Caco-2 (cell line): ENCODE results near the gene CDK5RAP1. TPM values are rescaled to one million over a fixed set of nuclear protein-coding genes. Genes with fewer than 3 reads are reported as not detected.

Source experiments
- Bru-seq: library from RNA; stranded (reverse); fragments of 400-500 nt; gene quantifications from one replicate; lab custom pipeline; 2021; lab: Mats Ljungman, UMichigan
- BruChase-seq, 2 experiments: library from RNA; stranded (reverse); fragments of 400-500 nt; gene quantifications; one replicate each; lab custom pipeline; 2021; lab: Mats Ljungman, UMichigan
- BruUV-seq: library from RNA; stranded (reverse); fragments of 400-500 nt; replicated peaks from 2 replicates; lab custom pipeline; 2021; lab: Mats Ljungman, UMichigan
- CTCF ChIA-PET: fragments of 300-600 bp; sonication (Branson Sonifier 250); formaldehyde crosslinking; loops from one replicate; lab custom pipeline; 2022; ENCODE audit warnings: antibody characterized with exemption; lab: Charles Lee
- POLR2A ChIA-PET: fragments of 300-600 bp; sonication (Branson Sonifier 250); formaldehyde crosslinking; loops from one replicate; lab custom pipeline; 2022; ENCODE audit warnings: antibody characterized with exemption; lab: Charles Lee
- DNase-seq, 2 experiments: peaks; one replicate each; pipeline versions ENCODE4 v3.0.0 to v3.0.0-alpha.2; 2020 to 2022
- H3K27me3 ChIP-seq: replicated peaks from 2 replicates; pipeline ENCODE4 v1.6.0; 2011; ENCODE audit warnings: low read length; ENCODE audit not compliant: control insufficient read depth, insufficient read depth
- H3K36me3 ChIP-seq: 2 replicates; pipeline ENCODE4 v1.5.1; 2011; ENCODE audit warnings: low read length; ENCODE audit not compliant: control insufficient read depth, insufficient read depth
- H3K4me1 ChIP-seq: fragments of 250-450 bp; sonication (Bioruptor Pico); 2 replicates; pipeline ENCODE4 v1.5.1; 2020; ENCODE audit warnings: mild to moderate bottlenecking
- H3K4me3 ChIP-seq: 2 replicates; pipeline ENCODE4 v1.5.1; 2011; ENCODE audit warnings: low read depth, mild to moderate bottlenecking, control low read depth, low read length
- H3K9me3 ChIP-seq: fragments of 250-450 bp; sonication (Bioruptor Pico); 2 replicates; pipeline ENCODE4 v1.5.1; 2020; ENCODE audit warnings: mild to moderate bottlenecking, moderate library complexity
- H3K27ac Mint-ChIP-seq: one replicate; pipeline ENCODE4 v1.8.0; 2022; ENCODE audit warnings: mixed read lengths; ENCODE audit not compliant: unreplicated experiment
- H3K27me3 Mint-ChIP-seq: one replicate; pipeline ENCODE4 v1.8.0; 2022; ENCODE audit warnings: mixed read lengths; ENCODE audit not compliant: insufficient read depth, unreplicated experiment
- H3K36me3 Mint-ChIP-seq: one replicate; pipeline ENCODE4 v1.8.0; 2022; ENCODE audit warnings: mild to moderate bottlenecking, mixed read lengths; ENCODE audit not compliant: insufficient read depth, unreplicated experiment
- H3K4me1 Mint-ChIP-seq: one replicate; pipeline ENCODE4 v1.8.0; 2022; ENCODE audit warnings: low read depth, mixed read lengths; ENCODE audit not compliant: unreplicated experiment
- H3K4me3 Mint-ChIP-seq: one replicate; pipeline ENCODE4 v1.8.0; 2022; ENCODE audit warnings: mild to moderate bottlenecking, moderate library complexity, mixed read lengths; ENCODE audit not compliant: unreplicated experiment
- H3K9me3 Mint-ChIP-seq: one replicate; pipeline ENCODE4 v1.8.0; 2022; ENCODE audit warnings: mixed read lengths; ENCODE audit not compliant: unreplicated experiment
- CTCF ChIP-seq, 2 experiments: fragments of 200-600 bp in 1 of 2; IDR thresholded peaks; 1 replicate in 1 of 2; 2 replicates in 1 of 2; pipeline versions ENCODE4 v1.5.1 to v1.8.0; 2011 to 2022; ENCODE audit warnings: antibody characterized with exemption in 1 of 2, control low read depth in 1 of 2, inconsistent platforms in 1 of 2, low read depth in 1 of 2, low read length in 1 of 2, mild to moderate bottlenecking in 1 of 2, moderate library complexity in 1 of 2; ENCODE audit not compliant: insufficient read depth in 1 of 2, severe bottlenecking in 1 of 2, unreplicated experiment in 1 of 2
- intact Hi-C: fragments of 100-400 bp; cut with micrococcal nuclease; formaldehyde crosslinking; loops from one replicate; pipeline ENCODE4 v1.10.0; 2022; ENCODE audit not compliant: unreplicated experiment
- long read RNA-seq: library from polyadenylated mRNA; stranded (forward); transcript quantifications from one replicate; pipeline ENCODE4 v2.0.0, GENCODE V29; 2022
- total RNA-seq: library from RNA; stranded (reverse); gene quantifications from 2 replicates; pipeline ENCODE4 v1.2.3, GENCODE V29; 2022

CDK5RAP1 gene
- total RNA-seq (116 and 120 TPM in 2 replicates), Bru-seq, nascent RNA (percentile 91 among the genes with signal in this experiment), BruChase-seq, experiment 1, labeled RNA remaining after a 2-hour chase (percentile 92 among the genes with signal in this experiment), BruChase-seq, experiment 2, labeled RNA remaining after a 6-hour chase (percentile 91 among the genes with signal in this experiment)
- long read RNA-seq, transcript CDK5RAP1-202 (14 exons, 2,122 nt), result major isoform, 238 of 324 reads
- long read RNA-seq, partial matches to known transcripts, result 9 of 324 reads
- long read RNA-seq, other reads (novel, unspliced or antisense), result 74 of 324 reads

DNA sequence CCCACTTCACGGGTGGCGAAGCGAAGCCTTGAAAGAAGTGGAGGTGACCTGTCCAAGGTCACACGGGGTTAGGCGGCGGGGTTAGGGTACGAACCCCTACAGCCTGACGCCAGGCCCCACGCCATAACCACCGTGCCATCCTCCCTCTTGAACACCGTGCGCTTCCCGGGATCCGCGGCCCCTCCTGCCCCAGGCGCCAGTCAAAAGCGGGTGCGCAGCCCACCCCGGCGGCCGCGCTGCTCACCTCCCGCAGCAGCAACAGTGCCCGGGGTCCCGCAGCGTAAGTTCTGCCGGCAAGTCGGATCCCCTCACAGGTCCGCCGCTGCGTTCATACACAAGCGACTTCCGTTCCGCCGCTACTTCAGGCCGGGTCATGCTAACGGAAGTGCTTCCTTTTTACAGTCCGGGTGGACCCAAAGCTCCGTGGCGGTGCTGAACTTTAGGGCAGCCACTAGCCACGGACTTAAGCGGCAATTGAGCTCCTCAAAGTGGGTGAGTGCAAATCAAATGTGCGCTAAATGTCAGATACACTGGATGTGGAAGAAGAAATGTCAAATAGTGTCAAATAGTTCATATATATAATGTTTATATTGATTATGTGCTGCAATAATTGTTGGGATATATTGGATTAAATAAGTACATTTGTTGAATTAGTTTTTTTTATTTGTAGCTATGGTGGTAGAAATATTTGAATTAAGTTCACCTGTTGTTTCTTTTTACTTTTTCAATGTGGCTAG is at the start of gene CDK5RAP1:
Gene CDK5RAP1 (minus strand): TSS at position 336 of the 737 bp plus-strand sequence. CDS start 4,455 bp downstream, outside the sequence.
- Histone ChIP-seq H3K36me3 (0 out of 2 replicates have a peak, but pooled peaks cover 1% of the 10 kb centered on the region), H3K4me3 (peak within 1 kb of the TSS; percentile 88), H3K27me3 (no peaks in the 10 kb centered on the region), H3K4me1 (peaks cover 18% of the 10 kb centered on the region), H3K9me3 (no peaks in the 10 kb centered on the region)
- Mint-ChIP-seq H3K27me3 (no peaks in the 10 kb centered on the region), H3K4me3 (peak within 1 kb of the TSS; percentile 91), H3K9me3 (no peaks in the 10 kb centered on the region), H3K27ac (peak within 1 kb of the TSS; percentile 76), H3K36me3 (peaks cover 11% of the 10 kb centered on the region), H3K4me1 (peaks cover 8% of the 10 kb centered on the region)
- intact Hi-C loops, result loop anchor here (1.0 to 5.0 kb wide), 2 partner anchors 43 to 266 kb away; partner anchors contain the start of gene ACTL10
- CTCF ChIA-PET, result interaction anchor here (0.6 to 3.1 kb wide), 12 partner anchors 10 to 668 kb away, joined by 3 to 17 read pairs (median 4); partner anchors contain the start of genes ACTL10 and SNTA1
- DNase-seq, result peak; percentile 95 to 96
- no peak for TF ChIP-seq CTCF (IDR thresholded peaks at IDR 0.05; ENCODE audit: insufficient read depth in 1 of 2, low read depth in 1 of 2, low read length in 1 of 2, severe bottlenecking in 1 of 2, unreplicated experiment in 1 of 2)
- POLR2A ChIA-PET, result interaction anchor here (0.6 to 1.2 kb wide), 6 partner anchors 13 to 592 kb away, joined by 3 to 15 read pairs (median 3); partner anchors contain the start of genes CBFA2T2 and SNTA1
- no TSS peak for BruUV-seq

- Mint-ChIP-seq H3K27me3 (no peaks in the 10 kb centered on the region), H3K27ac (no peak overlapping the region)
- TF ChIP-seq CTCF (IDR thresholded peaks at IDR 0.05; ENCODE audit: insufficient read depth in 1 of 2, low read depth in 1 of 2, low read length in 1 of 2, severe bottlenecking in 1 of 2, unreplicated experiment in 1 of 2), result no peak
These were observed 49.5 kb upstream of the CDK5RAP1 start for GRCh38 chr20:33450867-33451266.

More at GRCh38 chr20:33450867-33451266, 49.5 kb upstream of the CDK5RAP1 start:
- ChIA-PET CTCF (no interaction called here), POLR2A (no interaction called here)
- no TSS peak for BruUV-seq
- Mint-ChIP-seq H3K9me3 (peaks cover 10% of the 10 kb centered on the region), H3K4me3 (no peak overlapping the region), H3K36me3 (no peaks in the 10 kb centered on the region), H3K4me1 (no peaks in the 10 kb centered on the region)
- Histone ChIP-seq H3K36me3 (no peaks in the 10 kb centered on the region), H3K9me3 (no peaks in the 10 kb centered on the region), H3K27me3 (no peaks in the 10 kb centered on the region), H3K4me1 (no peaks in the 10 kb centered on the region), H3K4me3 (no peak overlapping the region)
- DNase-seq, result no peak
- intact Hi-C loops, result no loop called here
